T-helper 17 cell (primary cell): Measurements from ENCODE around the gene TRIO. TPM values are rescaled to one million over a fixed set of nuclear protein-coding genes. Genes with fewer than 3 reads are reported as not detected.

ENCODE experiments used
- ATAC-seq: fragments of 150-1000 bp; cut with Tn5 transposase; 2 replicates; pipeline ENCODE4 v1.10.0; 2021; ENCODE audit warnings: mild to moderate bottlenecking, moderate library complexity
- DNase-seq, 3 donors: peaks; one replicate each; pipeline versions ENCODE4 v3.0.0 to v3.0.0-alpha.2; 2020 to 2021
- H3K9me3 ChIP-seq: one replicate; pipeline ENCODE4 v1.7.0; 2013; ENCODE audit warnings: low read length, mild to moderate bottlenecking; ENCODE audit not compliant: control insufficient read depth, poor library complexity, severe bottlenecking
- H3K27ac Mint-ChIP-seq: one replicate; pipeline ENCODE4 v1.8.0; 2022; ENCODE audit warnings: mild to moderate bottlenecking, moderate library complexity, mixed read lengths
- H3K27me3 Mint-ChIP-seq: one replicate; pipeline ENCODE4 v1.8.0; 2022; ENCODE audit warnings: mixed read lengths
- H3K36me3 Mint-ChIP-seq: one replicate; pipeline ENCODE4 v1.8.0; 2022; ENCODE audit warnings: low read depth, mixed read lengths
- H3K4me1 Mint-ChIP-seq: one replicate; pipeline ENCODE4 v1.8.0; 2022; ENCODE audit warnings: mild to moderate bottlenecking, mixed read lengths
- H3K4me3 Mint-ChIP-seq: one replicate; pipeline ENCODE4 v1.8.0; 2022; ENCODE audit warnings: mild to moderate bottlenecking, moderate library complexity, mixed read lengths
- total RNA-seq, 4 donors: library from RNA in 2 of 4; stranded (reverse) in 2 of 4; gene quantifications; one replicate each; pipeline ENCODE4 v1.2.3 and lab custom pipeline; 2022 to 2026

TRIO gene
- total RNA-seq, 2 donors from 2014 or later, result 19.3 to 19.5 TPM

DNA sequence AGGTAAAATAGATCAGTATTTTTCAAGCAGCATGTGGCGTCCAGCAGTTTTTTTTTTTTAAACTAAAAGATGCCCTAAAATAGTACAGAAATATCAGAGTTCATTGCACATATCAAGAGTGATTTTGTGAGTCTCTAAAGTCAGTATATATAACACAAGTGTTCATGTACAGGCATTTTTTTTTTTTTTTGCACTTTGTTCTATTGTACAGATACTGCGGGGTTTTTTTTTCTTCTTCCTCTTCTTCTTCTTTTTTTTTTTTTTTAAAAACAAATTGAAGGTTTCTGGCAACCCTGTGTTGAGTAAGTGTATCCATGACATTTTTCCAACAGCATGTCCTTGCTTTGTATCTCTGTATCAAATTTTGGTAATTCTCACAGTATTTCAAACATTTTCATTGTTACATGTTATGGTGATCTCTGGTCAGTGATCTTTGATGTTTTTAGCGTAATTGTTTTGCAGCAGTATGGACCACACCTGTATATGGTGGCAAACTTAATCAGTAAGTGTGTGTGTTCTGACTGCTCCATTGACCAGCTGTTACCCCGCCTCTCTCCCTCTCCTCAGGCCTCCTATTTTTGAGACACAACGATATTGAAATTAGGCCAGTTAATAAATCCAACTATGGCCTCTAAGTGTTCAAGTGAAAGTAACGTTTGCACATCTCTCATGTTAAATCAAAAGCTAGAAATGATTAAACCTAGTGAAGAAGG is 76.8 kb downstream of the TRIO start:
- H3K4me3 Mint-ChIP-seq, result no peak overlapping the region
- DNase-seq (no peak), ATAC-seq (no peak)
- peaks cover 75% of the 10 kb centered on the region for H3K27me3 Mint-ChIP-seq
- peaks cover 1% of the 10 kb centered on the region for H3K36me3 Mint-ChIP-seq
- H3K27ac Mint-ChIP-seq, result no peak overlapping the region
- H3K4me1 Mint-ChIP-seq, result peaks cover 3% of the 10 kb centered on the region
- no peaks in the 10 kb centered on the region for H3K9me3 ChIP-seq

DNA sequence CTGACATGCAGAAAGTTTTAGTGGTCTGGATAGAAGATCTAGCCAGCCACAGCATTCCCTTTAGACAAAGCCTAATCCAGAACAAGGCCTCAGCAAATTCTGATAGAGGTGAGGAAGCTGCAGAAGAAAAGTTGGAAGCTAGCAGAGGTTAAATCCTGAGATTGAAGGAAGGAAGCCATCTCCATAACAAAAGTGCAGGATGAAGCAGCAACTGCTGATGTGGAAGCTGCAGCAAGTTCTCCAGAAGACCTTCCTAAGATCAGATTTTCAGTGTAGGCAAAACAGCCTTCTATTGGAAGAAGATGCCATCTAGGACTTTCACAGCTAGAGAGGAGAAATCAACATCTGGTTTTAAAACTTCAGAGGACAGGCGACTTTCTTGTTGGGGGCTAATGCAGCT is 77.5 kb downstream of the TRIO start:
- peaks cover 3% of the 10 kb centered on the region for H3K36me3 Mint-ChIP-seq
- no peak overlapping the region for H3K4me3 Mint-ChIP-seq
- DNase-seq (no peak), ATAC-seq (no peak)
- H3K4me1 Mint-ChIP-seq, result peaks cover 3% of the 10 kb centered on the region
- peaks cover 72% of the 10 kb centered on the region for H3K27me3 Mint-ChIP-seq
- no peak overlapping the region for H3K27ac Mint-ChIP-seq
- no peaks in the 10 kb centered on the region for H3K9me3 ChIP-seq

DNA sequence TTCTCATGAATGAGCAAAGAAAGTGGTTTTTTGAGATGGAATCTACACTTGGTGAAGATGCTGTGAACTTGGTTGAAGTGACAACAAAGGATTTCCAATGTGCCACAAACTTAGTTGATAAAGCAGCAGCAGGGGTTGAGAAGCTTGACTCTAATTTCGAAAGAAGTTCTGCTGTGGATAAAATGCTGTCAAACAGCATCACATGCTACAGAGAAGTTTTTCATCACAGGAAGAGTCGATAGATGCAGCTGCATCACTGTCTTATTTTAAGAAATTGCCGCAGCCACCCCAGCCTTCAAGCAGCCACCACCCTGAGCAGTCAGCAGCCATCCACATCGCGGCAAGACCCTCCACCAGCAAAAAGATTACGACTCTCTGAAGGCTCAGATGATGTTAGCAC is 78.6 kb downstream of the TRIO start:
- ATAC-seq (no peak), DNase-seq (no peak)
- Mint-ChIP-seq H3K27ac (no peak overlapping the region), H3K4me3 (no peak overlapping the region), H3K4me1 (peaks cover 3% of the 10 kb centered on the region), H3K36me3 (peaks cover 3% of the 10 kb centered on the region), H3K27me3 (peaks cover 68% of the 10 kb centered on the region)
- H3K9me3 ChIP-seq, result no peaks in the 10 kb centered on the region

DNA sequence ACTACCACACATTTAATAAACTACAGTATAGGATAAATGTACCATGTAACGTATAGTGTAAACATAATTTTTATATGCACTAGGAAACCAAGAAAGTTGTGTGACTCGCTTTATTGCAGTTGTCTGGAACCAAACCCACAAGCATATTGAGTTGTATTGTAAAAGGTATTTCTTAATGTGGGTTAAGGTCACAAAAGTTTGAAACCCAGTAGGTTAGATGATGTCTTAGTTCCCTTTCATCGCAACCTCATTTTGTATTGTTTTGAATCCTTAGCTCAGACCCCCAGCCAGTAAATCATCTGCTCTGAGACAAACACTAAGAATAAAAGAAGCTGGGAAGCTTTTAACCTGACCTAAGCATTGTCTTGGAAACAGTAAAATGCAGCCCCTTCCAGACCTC is 79.1 kb downstream of the TRIO start:
- H3K4me3 Mint-ChIP-seq, result no peak overlapping the region
- ATAC-seq (no peak), DNase-seq (no peak)
- H3K27ac Mint-ChIP-seq, result no peak overlapping the region
- peaks cover 65% of the 10 kb centered on the region for H3K27me3 Mint-ChIP-seq
- peaks cover 3% of the 10 kb centered on the region for H3K36me3 Mint-ChIP-seq
- H3K4me1 Mint-ChIP-seq, result peaks cover 3% of the 10 kb centered on the region
- H3K9me3 ChIP-seq, result no peaks in the 10 kb centered on the region

DNA sequence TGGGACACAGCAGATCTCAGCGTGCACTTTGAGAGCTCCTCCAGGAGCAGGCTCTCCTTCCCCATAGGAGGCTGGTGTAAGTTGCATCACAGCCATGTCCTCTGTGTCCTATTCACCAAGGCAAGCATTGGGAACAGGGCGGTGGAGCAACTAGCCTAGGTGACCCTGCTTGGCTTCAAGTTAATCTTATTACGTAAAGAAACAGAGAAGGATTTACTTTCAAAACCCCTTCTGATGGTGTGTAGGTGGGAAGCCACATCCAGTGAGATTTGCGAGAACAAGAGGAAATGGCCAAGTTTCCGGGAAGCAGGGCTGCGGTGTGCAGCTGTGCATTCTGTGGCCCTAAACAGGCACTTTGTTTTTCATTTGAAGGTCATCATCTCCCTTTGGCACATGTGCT is 80.2 kb downstream of the TRIO start:
- Mint-ChIP-seq H3K4me3 (no peak overlapping the region), H3K4me1 (peaks cover 3% of the 10 kb centered on the region), H3K27ac (no peak overlapping the region), H3K36me3 (peaks cover 3% of the 10 kb centered on the region), H3K27me3 (peaks cover 55% of the 10 kb centered on the region)
- no peak for ATAC-seq
- no peaks in the 10 kb centered on the region for H3K9me3 ChIP-seq
- no peak for DNase-seq

DNA sequence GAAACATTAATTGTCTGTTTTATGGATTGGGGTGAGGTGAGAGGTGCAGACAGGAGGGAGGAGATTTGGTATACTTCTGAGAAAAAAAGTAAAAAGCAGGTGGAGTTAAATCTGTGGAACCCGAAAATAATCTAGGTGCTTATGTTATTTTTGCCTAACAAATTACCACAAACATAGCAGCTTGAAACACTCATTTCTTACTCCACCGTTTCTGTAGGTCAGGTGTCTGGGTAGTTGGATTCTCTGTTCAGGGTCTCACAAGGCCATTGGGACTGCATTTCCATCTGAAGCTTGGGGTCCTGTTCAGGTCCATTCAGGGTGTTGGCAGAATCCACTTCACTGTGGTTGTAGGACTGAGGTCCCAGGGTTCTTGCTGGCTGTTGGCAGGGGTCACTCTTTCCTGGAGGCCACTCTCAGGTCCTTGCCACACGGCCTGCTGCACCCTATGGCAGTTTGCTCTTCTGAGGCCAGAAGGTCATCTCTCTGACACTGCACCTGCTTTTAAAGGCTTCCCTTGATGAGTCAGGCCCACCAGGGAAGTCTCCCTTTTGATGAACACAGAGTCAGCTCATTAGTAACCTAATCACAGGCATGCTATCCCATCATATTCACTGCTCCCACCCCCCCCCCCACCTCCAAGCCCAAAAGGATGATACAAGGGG is 82.2 kb downstream of the TRIO start:
- no peak overlapping the region for H3K4me3 Mint-ChIP-seq
- ATAC-seq (no peak), DNase-seq (no peak)
- H3K27me3 Mint-ChIP-seq, result peaks cover 38% of the 10 kb centered on the region
- H3K4me1 Mint-ChIP-seq, result peaks cover 3% of the 10 kb centered on the region
- H3K36me3 Mint-ChIP-seq, result peaks cover 3% of the 10 kb centered on the region
- no peak overlapping the region for H3K27ac Mint-ChIP-seq
- H3K9me3 ChIP-seq, result no peaks in the 10 kb centered on the region

DNA sequence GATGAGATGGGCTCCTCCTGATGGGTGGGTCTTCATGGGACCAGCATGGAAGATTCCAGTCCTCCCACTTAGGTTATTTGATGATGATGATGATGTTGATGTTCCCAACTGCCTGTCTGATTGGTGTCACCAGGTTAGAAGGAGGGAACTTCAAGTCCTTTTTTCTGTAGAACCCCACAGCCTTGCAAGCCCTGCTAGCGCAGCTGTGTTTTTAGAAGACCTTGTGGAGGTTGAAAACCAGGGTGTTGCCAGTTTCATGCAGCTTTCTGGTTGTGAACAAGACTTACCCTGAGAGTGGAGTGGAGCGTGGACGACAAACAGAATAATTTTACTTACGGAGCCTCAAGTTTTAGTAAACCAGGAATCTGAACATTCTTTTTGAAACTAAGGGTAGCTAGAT is 83.0 kb downstream of the TRIO start:
- Mint-ChIP-seq H3K27me3 (peaks cover 34% of the 10 kb centered on the region), H3K4me3 (no peak overlapping the region), H3K4me1 (peaks cover 3% of the 10 kb centered on the region), H3K36me3 (peaks cover 3% of the 10 kb centered on the region), H3K27ac (no peak overlapping the region)
- H3K9me3 ChIP-seq, result no peaks in the 10 kb centered on the region
- no peak for DNase-seq
- no peak for ATAC-seq

DNA sequence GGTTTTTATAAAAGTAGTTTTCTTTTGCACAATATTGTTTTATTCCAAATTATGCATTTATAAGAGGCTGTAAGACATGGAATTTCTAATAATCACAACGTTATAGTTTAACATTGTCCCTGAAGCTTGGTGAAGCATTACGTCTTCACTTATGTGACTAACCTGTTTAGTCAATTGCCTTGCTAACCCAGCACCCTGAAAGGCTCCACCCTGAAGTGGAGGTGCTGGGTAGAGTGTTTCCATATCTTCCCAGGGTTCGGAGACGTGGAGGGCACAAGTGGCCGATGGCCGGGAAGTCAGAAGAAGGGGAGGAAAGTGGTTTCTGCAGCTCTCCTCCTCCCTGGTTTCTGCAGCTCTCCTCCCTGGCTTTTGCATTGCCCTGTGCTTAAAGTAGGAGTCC is 83.4 kb downstream of the TRIO start:
- Mint-ChIP-seq H3K27ac (no peak overlapping the region), H3K4me3 (no peak overlapping the region), H3K4me1 (peaks cover 3% of the 10 kb centered on the region), H3K36me3 (peaks cover 3% of the 10 kb centered on the region), H3K27me3 (peaks cover 30% of the 10 kb centered on the region)
- DNase-seq (no peak), ATAC-seq (no peak)
- H3K9me3 ChIP-seq, result no peaks in the 10 kb centered on the region

DNA sequence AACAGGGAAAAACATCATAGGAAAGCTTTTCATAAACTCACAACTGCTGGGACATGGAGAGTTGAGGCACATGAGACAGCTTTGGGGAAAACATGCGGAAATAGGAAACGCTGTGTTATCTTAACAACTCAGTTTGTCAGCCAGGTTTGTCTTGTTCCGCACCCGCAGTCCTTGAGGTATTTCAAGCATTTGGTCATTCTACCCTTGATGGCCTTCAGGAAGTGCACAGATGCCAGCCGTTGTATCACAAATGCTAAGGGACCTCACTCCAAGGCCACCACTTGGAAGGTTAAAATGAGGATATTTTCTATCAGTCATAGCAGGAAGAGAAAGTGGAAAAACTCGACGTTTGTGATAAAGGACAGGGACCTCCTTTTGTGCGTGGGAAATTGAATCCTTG is 83.8 kb downstream of the TRIO start:
- peaks cover 3% of the 10 kb centered on the region for H3K36me3 Mint-ChIP-seq
- H3K9me3 ChIP-seq, result no peaks in the 10 kb centered on the region
- DNase-seq (no peak), ATAC-seq (no peak)
- peaks cover 3% of the 10 kb centered on the region for H3K4me1 Mint-ChIP-seq
- H3K4me3 Mint-ChIP-seq, result no peak overlapping the region
- H3K27ac Mint-ChIP-seq, result no peak overlapping the region
- H3K27me3 Mint-ChIP-seq, result peaks cover 30% of the 10 kb centered on the region

DNA sequence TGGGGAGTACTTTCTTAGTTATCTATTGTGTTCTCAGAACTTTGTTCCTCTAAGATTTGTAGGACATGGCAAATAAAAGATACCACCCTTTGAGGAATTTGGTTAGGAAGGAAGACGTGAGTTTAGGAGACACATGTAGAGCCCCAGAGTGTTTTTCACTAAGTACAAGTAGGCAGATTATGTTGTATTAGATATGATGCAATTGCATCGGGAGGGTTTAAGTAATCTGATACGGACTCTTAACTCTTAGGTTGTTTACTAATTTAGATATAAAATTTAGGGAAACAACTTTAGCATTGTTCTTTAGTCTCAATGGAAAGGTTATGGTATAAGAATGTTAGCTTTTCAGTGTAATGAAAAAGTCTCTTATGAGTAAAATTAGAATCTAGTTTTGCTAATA is 84.4 kb downstream of the TRIO start:
- peaks cover 28% of the 10 kb centered on the region for H3K27me3 Mint-ChIP-seq
- no peak overlapping the region for H3K27ac Mint-ChIP-seq
- peaks cover 3% of the 10 kb centered on the region for H3K4me1 Mint-ChIP-seq
- peaks cover 3% of the 10 kb centered on the region for H3K36me3 Mint-ChIP-seq
- no peak for ATAC-seq
- no peak for DNase-seq
- H3K4me3 Mint-ChIP-seq, result no peak overlapping the region
- no peaks in the 10 kb centered on the region for H3K9me3 ChIP-seq

DNA sequence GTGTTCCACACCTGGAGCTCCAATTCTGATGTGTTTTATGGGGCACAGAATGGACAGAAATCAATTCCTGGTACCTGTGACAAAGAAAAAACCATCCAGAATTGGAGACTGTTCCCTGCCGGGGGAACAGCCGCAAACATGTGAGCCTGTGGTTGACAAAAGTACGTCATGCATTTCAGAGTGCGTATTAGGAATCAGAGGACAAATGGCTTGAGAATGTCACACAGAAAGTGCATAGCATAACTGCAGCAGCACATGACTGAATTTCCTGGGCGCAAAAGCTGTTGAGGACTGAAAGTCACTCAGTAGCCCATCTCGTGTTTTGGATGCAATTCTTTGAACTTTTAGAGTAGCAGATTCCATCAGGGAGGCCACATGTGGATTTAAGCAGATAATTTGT is 85.1 kb downstream of the TRIO start:
- no peaks in the 10 kb centered on the region for H3K4me1 Mint-ChIP-seq

DNA sequence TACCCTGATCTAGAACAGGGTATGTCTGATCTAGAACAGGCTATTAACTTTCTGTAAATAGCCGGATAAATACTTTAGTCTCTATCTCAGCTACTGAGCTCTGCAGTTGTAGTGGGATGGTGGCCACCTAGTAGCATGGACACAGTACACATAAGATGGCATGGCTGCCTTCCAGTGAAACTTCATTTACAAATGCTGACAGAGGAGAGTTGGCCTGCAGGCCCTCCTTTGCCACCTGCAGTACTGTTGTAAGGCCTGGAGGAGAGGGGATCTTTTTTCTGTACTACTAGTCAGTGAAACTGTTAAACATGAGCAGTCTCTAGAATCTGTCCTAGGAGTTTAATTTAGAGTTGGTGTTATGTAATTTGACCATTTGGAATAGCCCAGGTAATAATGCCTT is 86.0 kb downstream of the TRIO start:
- ATAC-seq, result no peak
- DNase-seq, result no peak
- Mint-ChIP-seq H3K27ac (no peak overlapping the region), H3K27me3 (peaks cover 26% of the 10 kb centered on the region), H3K36me3 (peaks cover 4% of the 10 kb centered on the region), H3K4me1 (no peaks in the 10 kb centered on the region), H3K4me3 (no peak overlapping the region)
- no peaks in the 10 kb centered on the region for H3K9me3 ChIP-seq

More for the DNA sequence above, 85.1 kb downstream of the TRIO start:
- Mint-ChIP-seq H3K4me3 (no peak overlapping the region), H3K36me3 (peaks cover 3% of the 10 kb centered on the region), H3K27ac (no peak overlapping the region), H3K27me3 (peaks cover 21% of the 10 kb centered on the region)
- H3K9me3 ChIP-seq, result no peaks in the 10 kb centered on the region
- DNase-seq (no peak), ATAC-seq (no peak)

DNA sequence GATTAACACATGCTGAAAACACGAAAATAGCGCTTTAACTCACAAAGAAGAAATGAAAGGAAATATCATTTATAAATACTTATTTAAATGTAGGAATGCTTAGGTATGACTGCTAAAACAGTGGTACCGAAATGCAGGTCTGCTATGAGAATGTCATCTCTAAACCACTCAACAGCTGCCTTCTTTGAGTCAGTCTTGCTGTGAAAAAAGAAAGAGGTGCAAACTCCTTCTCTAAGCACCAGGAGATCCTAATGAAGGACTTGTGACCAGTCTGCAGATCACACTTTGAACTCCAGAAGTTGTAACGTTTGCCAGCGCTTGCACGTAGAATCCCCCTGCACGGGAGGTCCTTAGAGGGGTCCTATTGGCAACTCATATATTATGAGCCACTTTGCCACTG is 86.6 kb downstream of the TRIO start:
- no peak for ATAC-seq
- Mint-ChIP-seq H3K4me1 (no peaks in the 10 kb centered on the region), H3K36me3 (peaks cover 4% of the 10 kb centered on the region), H3K27me3 (peaks cover 22% of the 10 kb centered on the region), H3K4me3 (no peak overlapping the region), H3K27ac (no peak overlapping the region)
- no peak for DNase-seq
- H3K9me3 ChIP-seq, result no peaks in the 10 kb centered on the region

DNA sequence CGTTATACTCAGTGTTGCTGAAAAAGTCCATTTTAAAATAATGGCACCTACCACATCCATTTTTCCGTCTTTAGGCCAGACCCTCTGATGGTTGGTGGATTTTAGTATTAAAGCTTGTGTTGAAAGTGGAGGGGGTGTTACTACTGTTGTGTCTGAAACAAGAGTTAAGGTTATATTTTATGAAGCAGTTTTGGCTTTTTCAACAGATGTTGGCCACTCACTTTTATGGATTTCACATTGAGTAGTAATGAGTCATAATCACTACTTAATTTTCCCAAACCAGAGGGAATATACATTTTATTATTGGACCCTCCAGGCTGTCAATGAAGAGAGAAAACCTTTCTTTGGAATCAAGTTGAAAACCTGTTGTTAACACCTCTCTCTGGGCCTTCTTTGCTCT is 88.0 kb downstream of the TRIO start:
- Mint-ChIP-seq H3K4me1 (no peaks in the 10 kb centered on the region), H3K4me3 (no peak overlapping the region), H3K27ac (no peak overlapping the region), H3K36me3 (peaks cover 2% of the 10 kb centered on the region), H3K27me3 (peaks cover 16% of the 10 kb centered on the region)
- no peak for ATAC-seq
- no peaks in the 10 kb centered on the region for H3K9me3 ChIP-seq
- DNase-seq, result no peak
